Progenitor cell of endocrine pancreas (in vitro differentiated cells): ENCODE measurements around the gene EVI2B. TPM values are rescaled to one million over a fixed set of nuclear protein-coding genes. Genes with fewer than 3 reads are reported as not detected.

Experiments used
- DNase-seq: peaks from one replicate; pipeline ENCODE4 v3.0.0; 2021; ENCODE audit warnings: low spot score; ENCODE audit not compliant: unreplicated experiment
- H3K27ac Mint-ChIP-seq: 2 replicates; pipeline ENCODE4 v1.8.0; 2021; ENCODE audit warnings: mild to moderate bottlenecking, moderate library complexity, mixed read lengths
- H3K27me3 Mint-ChIP-seq: 2 replicates; pipeline ENCODE4 v1.8.0; 2021; ENCODE audit warnings: mixed read lengths
- H3K36me3 Mint-ChIP-seq: 2 replicates; pipeline ENCODE4 v1.8.0; 2022; ENCODE audit warnings: mixed read lengths; ENCODE audit not compliant: insufficient read depth
- H3K4me1 Mint-ChIP-seq: 2 replicates; pipeline ENCODE4 v1.8.0; 2021; ENCODE audit warnings: low read depth, mixed read lengths
- H3K4me3 Mint-ChIP-seq: 2 replicates; pipeline ENCODE4 v1.8.0; 2021; ENCODE audit warnings: low read depth, mild to moderate bottlenecking, moderate library complexity, mixed read lengths
- H3K9me3 Mint-ChIP-seq: 2 replicates; pipeline ENCODE4 v1.8.0; 2021; ENCODE audit warnings: low read depth, mixed read lengths
- CTCF ChIP-seq: fragments of 200-600 bp; sonication (generic); IDR thresholded peaks from one replicate; pipeline ENCODE4 v1.5.0; 2021; ENCODE audit warnings: antibody characterized with exemption, mild to moderate bottlenecking; ENCODE audit not compliant: unreplicated experiment
- total RNA-seq: library from RNA; stranded (reverse); gene quantifications from 2 replicates; pipeline ENCODE4 v1.2.1, GENCODE V29; 2021

EVI2B gene
- total RNA-seq, 1 donor from 2014 or later: not detected

GRCh38 chr17:31279401-31279800, 34.5 kb downstream of the EVI2B start:
- no peaks in the 10 kb centered on the region for H3K4me1 Mint-ChIP-seq
- H3K36me3 Mint-ChIP-seq: peaks cover 25% of the 10 kb centered on the region
- DNase-seq: no peak
- H3K27ac Mint-ChIP-seq: no peak overlapping the region
- H3K9me3 Mint-ChIP-seq: no peaks in the 10 kb centered on the region
- no peak for TF ChIP-seq CTCF
- H3K4me3 Mint-ChIP-seq: no peak overlapping the region
- H3K27me3 Mint-ChIP-seq: no peaks in the 10 kb centered on the region

- no peaks in the 10 kb centered on the region for H3K9me3 Mint-ChIP-seq
- no peak for DNase-seq
- H3K4me3 Mint-ChIP-seq: no peak overlapping the region
- no peaks in the 10 kb centered on the region for H3K27me3 Mint-ChIP-seq
- no peaks in the 10 kb centered on the region for H3K4me1 Mint-ChIP-seq
- H3K36me3 Mint-ChIP-seq: peaks cover 24% of the 10 kb centered on the region
- peak overlapping the region; percentile 62 for H3K27ac Mint-ChIP-seq
- no peak for TF ChIP-seq CTCF
Measured at GRCh38 chr17:31275116-31275515, 38.7 kb downstream of the EVI2B start.

GRCh38 chr17:31274252-31274651, 39.6 kb downstream of the EVI2B start:
- Mint-ChIP-seq H3K27me3 (no peaks in the 10 kb centered on the region), H3K9me3 (no peaks in the 10 kb centered on the region), H3K4me3 (no peak overlapping the region), H3K4me1 (peaks cover 4% of the 10 kb centered on the region), H3K27ac (no peak overlapping the region), H3K36me3 (peaks cover 28% of the 10 kb centered on the region)
- DNase-seq: no peak
- TF ChIP-seq CTCF: no peak

- Mint-ChIP-seq H3K4me3 (no peak overlapping the region), H3K27me3 (no peaks in the 10 kb centered on the region), H3K36me3 (peaks cover 30% of the 10 kb centered on the region), H3K27ac (no peak overlapping the region), H3K9me3 (no peaks in the 10 kb centered on the region), H3K4me1 (peaks cover 5% of the 10 kb centered on the region)
- no peak for DNase-seq
- TF ChIP-seq CTCF: no peak
Measured at GRCh38 chr17:31273516-31273915, 40.3 kb downstream of the EVI2B start.

GRCh38 chr17:31272803-31273202, 41.1 kb downstream of the EVI2B start:
- Mint-ChIP-seq H3K9me3 (no peaks in the 10 kb centered on the region), H3K36me3 (peaks cover 32% of the 10 kb centered on the region), H3K27me3 (no peaks in the 10 kb centered on the region), H3K27ac (no peak overlapping the region), H3K4me1 (peaks cover 5% of the 10 kb centered on the region), H3K4me3 (no peak overlapping the region)
- TF ChIP-seq CTCF: no peak
- DNase-seq: no peak

- peaks cover 35% of the 10 kb centered on the region for H3K36me3 Mint-ChIP-seq
- H3K27ac Mint-ChIP-seq: no peak overlapping the region
- DNase-seq: no peak
- no peak for TF ChIP-seq CTCF
- H3K9me3 Mint-ChIP-seq: no peaks in the 10 kb centered on the region
- no peaks in the 10 kb centered on the region for H3K27me3 Mint-ChIP-seq
- H3K4me1 Mint-ChIP-seq: peaks cover 5% of the 10 kb centered on the region
- H3K4me3 Mint-ChIP-seq: no peak overlapping the region
Measured at GRCh38 chr17:31272236-31272635, 41.6 kb downstream of the EVI2B start.
